ENCODE measurements around the gene NKX1-1. TPM values are rescaled to one million over a fixed set of nuclear protein-coding genes. Genes with fewer than 3 reads are reported as not detected.

Gene NKX1-1
- total RNA-seq, 4 donors from 2014 or later: not detected

DNA sequence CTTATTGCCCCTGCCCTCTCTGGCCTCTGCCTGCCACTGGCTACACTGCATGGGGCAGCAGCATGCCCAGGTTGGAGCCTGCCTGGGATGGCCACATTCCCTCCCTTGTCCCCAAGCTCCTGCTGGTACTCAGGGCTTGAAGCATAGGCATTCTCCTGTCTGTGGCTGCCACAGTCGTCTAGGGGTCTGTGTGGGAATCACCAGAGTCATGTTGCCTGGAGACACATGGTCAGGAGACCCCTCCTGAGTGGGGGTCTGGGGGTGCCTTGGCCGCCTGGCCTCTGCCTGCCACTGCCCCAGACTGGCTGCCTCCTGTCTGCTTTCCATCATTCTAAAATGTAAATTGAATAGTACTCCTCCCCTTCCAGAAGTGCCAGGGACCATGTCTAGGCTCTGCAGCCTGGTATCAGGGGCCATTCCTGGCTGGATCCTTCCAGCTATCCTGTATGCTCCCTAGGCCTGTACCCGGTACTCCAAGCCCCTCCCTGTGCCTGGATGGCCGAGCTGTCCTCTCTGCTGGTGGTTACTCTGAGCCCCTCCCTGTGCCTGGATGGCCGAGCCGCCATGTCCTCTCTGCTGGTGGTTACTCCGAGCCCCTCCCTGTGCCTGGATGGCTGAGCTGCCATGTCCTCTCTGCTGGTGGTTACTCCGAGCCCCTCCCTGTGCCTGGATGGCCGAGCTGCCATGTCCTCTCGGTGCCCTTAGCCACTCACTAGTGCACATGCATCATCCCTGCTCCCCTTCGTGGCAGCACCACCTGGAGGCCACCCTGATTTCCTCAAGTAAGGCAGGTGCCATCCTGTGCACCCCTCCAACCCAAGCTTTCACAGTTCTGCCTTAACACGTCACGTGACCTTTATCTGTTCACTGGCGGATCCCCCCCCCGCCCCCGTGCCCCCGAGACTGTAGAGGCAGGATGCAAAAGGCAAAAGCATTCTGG, 5.5 kb upstream of the NKX1-1 start:
- TF ChIP-seq, protein P1, sequence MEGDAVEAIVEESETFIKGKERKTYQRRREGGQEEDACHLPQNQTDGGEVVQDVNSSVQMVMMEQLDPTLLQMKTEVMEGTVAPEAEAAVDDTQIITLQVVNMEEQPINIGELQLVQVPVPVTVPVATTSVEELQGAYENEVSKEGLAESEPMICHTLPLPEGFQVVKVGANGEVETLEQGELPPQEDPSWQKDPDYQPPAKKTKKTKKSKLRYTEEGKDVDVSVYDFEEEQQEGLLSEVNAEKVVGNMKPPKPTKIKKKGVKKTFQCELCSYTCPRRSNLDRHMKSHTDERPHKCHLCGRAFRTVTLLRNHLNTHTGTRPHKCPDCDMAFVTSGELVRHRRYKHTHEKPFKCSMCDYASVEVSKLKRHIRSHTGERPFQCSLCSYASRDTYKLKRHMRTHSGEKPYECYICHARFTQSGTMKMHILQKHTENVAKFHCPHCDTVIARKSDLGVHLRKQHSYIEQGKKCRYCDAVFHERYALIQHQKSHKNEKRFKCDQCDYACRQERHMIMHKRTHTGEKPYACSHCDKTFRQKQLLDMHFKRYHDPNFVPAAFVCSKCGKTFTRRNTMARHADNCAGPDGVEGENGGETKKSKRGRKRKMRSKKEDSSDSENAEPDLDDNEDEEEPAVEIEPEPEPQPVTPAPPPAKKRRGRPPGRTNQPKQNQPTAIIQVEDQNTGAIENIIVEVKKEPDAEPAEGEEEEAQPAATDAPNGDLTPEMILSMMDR (IDR thresholded peaks at IDR 0.05): no peak
- no peak for TF ChIP-seq POLR2A (IDR thresholded peaks at IDR 0.05)
- intact Hi-C loops (cut with DNase I; ENCODE audit: low total_unique reads): no loop called here
- H3K4me3 ChIP-seq (ENCODE audit: low read depth, poor library complexity, severe bottlenecking): no peak overlapping the region
- WGBS, 2 donors: 42 to 52% methylated on average over 15 to 17 of the region's 17 CpGs
- peak in 1 of 2 donors; percentile 59 for DNase-seq (ENCODE audit: low spot score in 2 of 2)

DNA sequence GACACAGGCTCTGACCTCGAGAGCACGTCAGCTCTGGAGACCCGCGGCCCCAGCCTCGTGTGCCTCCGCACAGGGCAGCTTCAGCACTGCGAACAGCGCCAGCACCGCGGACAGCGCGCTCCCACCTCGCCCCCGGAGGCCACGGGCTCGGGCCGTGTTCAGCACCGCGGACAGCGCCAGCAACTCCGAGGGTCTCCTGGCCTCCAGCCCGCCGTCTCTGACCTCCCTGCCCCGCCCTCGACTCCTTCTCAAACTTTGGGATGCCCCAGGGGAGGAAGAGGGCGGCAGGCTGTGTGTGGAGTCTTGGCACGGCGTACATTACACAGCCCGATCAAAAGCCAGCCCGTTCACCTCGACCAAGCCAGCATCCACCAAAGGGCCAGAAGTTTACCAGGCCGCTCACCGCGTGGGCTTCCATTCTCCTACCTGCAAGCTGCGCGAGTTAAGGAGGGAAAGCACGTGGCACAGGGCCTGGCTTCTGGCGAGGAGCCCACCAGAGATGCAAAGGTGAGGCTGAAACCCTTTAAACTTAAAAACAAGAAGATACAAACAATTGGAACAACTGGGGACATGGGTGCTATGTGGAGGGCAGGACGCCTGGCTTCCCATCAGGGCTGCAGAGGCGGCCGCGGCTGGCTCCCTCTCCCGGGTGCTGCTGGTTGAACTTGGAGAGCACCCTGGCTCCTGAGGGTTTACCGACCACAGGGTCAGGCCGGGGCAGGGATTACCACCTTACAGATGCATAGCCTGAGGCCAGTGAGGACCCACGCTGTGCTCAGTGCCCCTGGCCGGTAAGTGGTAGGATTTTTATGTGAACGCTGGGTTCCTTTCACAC, 4.5 kb upstream of the NKX1-1 start:
- WGBS, 2 donors: 29 to 34% methylated on average over 24 to 26 of the region's 48 CpGs
- intact Hi-C loops (cut with DNase I; ENCODE audit: low total_unique reads): no loop called here
- H3K4me3 ChIP-seq (ENCODE audit: low read depth, poor library complexity, severe bottlenecking): no peak overlapping the region
- peak in 1 of 2 donors; percentile 77 for DNase-seq (ENCODE audit: low spot score in 2 of 2)
- TF ChIP-seq, protein P1 (IDR thresholded peaks at IDR 0.05): no peak
- TF ChIP-seq POLR2A (IDR thresholded peaks at IDR 0.05): no peak

DNA sequence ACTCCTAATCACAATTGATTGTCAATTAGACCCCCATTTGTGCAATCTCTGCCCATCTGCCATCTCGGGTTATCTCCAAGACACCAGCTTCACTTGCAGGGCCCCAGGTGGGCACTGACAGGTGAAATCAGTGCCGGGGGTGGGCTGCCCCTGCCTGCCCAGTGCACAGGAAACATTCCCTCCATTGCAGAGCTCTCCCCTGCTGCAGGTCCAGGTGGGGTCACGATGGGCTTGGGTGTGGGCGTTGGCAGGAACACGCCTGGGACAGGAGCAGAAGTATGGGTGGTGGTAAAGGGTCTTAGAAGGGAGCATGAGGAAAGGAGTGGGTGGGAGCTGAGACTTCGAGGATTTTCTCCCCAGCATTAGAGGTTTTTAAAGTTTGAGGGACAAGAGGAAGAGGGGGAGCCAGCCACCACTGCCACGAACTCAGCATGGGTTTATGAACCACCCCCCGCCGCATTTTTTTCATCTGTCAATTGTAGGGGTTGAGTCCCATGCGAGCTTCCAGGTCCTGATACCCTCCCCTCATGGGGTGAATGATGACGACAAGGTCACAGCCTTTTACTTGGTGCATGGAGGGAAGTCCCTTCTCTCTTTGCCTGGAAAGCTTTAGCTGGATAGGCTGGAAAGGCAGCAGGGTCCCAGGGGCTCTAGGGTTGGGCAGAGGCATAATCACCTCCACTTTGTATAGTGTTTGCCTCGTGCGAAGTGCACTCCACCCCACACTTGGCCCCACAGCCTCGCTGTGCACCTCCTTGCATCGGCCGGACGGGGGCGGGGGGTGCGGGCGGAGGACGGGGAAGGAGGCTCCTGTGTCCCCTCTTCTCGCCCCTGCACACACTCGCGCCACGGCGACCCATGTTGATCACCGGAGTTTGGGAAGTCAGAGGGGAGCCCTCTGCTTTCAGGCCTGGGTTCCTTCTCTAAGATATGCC, 3.5 kb upstream of the NKX1-1 start:
- TF ChIP-seq POLR2A (IDR thresholded peaks at IDR 0.05): no peak
- TF ChIP-seq, protein P1 (IDR thresholded peaks at IDR 0.05): no peak
- intact Hi-C loops (cut with DNase I; ENCODE audit: low total_unique reads): no loop called here
- 45 to 47% methylated on average over 20 to 26 of the region's 27 CpGs for whole genome bisulfite sequencing, 2 donors
- DNase-seq (ENCODE audit: low spot score in 2 of 2): peak in 1 of 2 donors; percentile 79
- H3K4me3 ChIP-seq (ENCODE audit: low read depth, poor library complexity, severe bottlenecking): no peak overlapping the region

DNA sequence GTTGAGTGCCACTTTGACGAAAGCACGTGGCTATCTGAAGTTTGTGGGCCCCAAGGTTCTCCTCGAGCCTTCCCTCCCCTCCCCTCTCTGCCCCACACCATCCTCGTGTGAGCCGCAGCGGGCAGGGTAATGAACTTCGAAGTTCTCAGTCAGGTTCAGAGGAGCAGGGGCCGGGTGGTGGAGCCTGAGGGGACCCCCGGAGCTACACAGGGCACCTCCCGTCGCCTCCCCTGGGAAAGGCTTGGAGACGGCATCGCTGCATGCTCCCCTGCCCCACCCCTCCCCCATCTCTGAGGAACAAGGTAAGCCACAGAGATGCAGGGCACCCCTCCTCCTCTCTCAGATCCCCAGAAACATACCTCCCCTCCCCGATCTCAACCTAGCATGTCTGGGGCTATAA, 2.8 kb upstream of the NKX1-1 start:
- DNase-seq (ENCODE audit: low spot score in 2 of 2): peak in 1 of 2 donors; percentile 66
- H3K4me3 ChIP-seq (ENCODE audit: low read depth, poor library complexity, severe bottlenecking): no peak overlapping the region
- intact Hi-C loops (cut with DNase I; ENCODE audit: low total_unique reads): no loop called here
- TF ChIP-seq, protein P1 (IDR thresholded peaks at IDR 0.05): no peak
- TF ChIP-seq POLR2A (IDR thresholded peaks at IDR 0.05): no peak
- 30 to 32% methylated on average over 14 of the region's 14 CpGs for WGBS, 2 donors

DNA sequence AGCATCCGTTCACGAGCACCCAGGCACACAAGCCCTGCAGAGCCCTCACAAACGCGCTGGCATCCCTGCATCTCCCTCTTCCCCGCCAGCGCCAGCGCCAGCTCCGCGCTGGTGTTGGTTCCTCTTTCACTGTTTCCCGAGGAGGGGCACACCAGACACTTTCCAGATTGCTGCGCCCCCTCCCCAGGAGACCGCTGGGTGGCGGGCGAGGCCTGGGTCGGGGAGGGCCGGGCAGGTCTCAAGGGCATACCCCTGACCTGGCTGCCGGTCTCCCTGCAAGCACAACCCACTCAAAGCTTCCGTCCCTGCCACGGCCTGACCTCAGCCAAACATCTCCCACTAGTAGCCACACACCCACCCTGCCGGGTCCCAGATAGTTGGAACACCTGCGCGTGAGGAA, 2.2 kb upstream of the NKX1-1 start:
- 8 to 13% methylated on average over 22 of the region's 22 CpGs for WGBS, 2 donors
- peak in 1 of 2 donors; percentile 75 for DNase-seq (ENCODE audit: low spot score in 2 of 2)

More for the DNA sequence above, 2.2 kb upstream of the NKX1-1 start:
- no peak for TF ChIP-seq POLR2A (IDR thresholded peaks at IDR 0.05)
- TF ChIP-seq, protein P1 (IDR thresholded peaks at IDR 0.05): no peak
- intact Hi-C loops (cut with DNase I; ENCODE audit: low total_unique reads): no loop called here
- H3K4me3 ChIP-seq (ENCODE audit: low read depth, poor library complexity, severe bottlenecking): no peak overlapping the region
